ENCODE data around the gene SH2D2A. TPM values are rescaled to one million over a fixed set of nuclear protein-coding genes. Genes with fewer than 3 reads are reported as not detected.

Gene SH2D2A
- polyA plus RNA-seq, 1 donor = 0.49 TPM

DNA sequence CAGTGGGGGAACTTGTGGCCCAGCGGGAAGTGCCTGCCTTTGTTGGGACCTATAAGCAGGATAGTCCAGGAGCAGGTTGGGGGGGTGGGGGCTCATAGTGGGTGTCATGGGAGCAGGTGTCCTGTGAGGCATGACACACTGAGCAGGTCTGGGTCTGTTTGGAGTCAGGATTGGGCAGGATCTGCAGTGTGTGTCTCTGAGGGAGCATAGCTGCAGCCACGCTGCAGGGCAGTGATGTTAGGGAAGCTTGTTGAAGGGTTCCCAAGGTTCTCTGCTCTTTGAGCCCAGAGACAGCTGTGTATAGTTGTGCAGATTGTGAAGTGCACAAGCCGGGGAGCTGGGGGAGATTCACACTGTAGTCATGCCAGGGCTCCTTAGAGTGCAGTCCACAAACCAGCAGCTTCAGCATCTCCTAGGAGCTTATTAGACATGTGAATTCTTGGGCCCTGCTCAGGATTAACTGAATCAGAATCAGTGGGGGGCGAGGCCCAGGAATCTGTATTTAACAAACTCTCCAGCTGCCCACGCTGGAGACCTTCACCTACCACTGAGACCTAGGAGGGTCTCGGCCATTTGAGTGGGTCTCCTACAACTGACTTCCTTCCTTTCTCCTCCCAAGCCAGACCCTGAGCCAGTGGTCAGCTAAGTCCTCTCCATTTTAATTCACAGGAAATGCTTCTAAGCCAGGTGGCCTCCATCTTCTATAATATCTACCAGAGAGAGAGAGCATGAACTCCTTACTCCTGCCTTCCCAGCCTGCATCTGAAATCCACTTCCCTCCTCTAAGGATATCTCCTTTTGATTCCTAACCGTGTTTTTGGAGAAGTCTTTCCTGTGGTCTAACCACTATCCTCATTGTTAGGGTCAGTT lies 31.2 kb upstream of the SH2D2A start:
- DNase-seq = no peak

DNA sequence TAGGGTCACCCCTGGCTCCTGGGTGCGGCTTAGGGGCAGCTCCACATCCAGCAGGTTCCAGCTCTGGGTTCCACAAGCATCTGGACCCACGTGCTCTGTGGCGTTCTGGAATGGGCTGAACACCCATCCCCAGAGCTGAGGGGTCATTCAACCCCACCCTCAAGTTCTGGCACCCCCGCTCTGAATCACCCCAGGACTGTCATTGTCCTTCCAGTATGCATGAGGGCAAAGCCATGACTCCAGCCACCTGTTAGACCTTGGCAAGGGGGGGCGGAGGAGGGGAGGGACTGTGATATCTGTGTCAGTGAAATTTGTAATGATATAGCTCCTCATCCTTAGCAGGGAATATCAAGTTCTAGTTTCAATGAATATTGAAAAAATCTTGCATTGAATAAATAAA lies 30.0 kb upstream of the SH2D2A start:
- no peak for DNase-seq

DNA sequence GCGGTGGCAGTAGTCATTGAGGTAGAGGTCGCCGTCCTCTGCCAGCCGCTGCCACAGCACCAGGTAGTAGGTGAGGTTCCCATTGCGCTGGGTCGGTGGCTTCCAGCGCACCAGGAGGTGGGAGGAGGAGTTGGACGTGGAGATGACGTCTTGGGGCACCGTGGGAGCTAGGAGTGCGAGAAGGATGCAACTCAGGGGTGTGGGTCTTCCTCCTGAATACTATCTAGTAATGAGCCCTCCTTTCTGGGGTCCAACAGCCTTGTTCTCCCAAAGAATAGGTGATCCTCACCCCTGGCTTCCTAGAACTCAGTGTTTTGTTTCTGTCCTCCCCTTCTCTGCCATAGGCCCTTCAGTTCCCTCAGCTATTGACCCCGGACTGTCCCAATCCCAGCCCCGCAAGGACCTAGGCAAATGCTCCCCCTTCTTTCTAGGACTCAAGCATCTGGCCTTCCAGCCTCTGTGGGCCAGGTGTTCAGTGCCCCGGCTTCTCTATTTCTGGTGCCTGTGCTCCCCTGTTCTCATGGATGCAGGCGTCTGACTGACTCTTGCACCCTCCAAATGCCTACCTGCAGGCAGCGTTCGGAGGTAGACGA lies 29.4 kb upstream of the SH2D2A start:
- DNase-seq = no peak

- no peak for DNase-seq
These were observed 28.7 kb upstream of the SH2D2A start for GRCh38 chr1:156845055-156845952.

GRCh38 chr1:156844638-156845037 lies 28.0 kb upstream of the SH2D2A start:
- DNase-seq = no peak

DNA sequence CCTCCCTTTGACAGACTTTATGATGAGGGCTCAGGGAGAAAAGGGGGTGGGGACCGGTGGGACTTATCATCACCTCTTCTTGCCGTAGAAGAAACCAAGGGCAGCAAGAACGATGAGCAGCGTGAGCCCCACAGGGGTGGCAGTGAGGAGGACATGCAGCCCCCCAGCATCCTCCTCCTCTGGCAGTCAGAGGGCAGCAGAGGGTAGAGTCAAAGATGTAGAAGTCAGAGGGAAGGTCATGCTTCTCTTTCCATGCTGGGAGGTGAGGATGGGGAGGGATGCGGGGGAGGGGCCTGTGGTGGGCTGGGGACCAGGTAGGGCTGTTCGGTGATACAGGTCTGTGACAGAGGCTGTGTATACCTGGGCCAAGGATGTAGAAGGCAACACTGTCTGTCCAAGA lies 27.5 kb upstream of the SH2D2A start:
- DNase-seq = no peak

GRCh38 chr1:156842618-156843300 lies 26.1 kb upstream of the SH2D2A start:
- DNase-seq = no peak

DNA sequence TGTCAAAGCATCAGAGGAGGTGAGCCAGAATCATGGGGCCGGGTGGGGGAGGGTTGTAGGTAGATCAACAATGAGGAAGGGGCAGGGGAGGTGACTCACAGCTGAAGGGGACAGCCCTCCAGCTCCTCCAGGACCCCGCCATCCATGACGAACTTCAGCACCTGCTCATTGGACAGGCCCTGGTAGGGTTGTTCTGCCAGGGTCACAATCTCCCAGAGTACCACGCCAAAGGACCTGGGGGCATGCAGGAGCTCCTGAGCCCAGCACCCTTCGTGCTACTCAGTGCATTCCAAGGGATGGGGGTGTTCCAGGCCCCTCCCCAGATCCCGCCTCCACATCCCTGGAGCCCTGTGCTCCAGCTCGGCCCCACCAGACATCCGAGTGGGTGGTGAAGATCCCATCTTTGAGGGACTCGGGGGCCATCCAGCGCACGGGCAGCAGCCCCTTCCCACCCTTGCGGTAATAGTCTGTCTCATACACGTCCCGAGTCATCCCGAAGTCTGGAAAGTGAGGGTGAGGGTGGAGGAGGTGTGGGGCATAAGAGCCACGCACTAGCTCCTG lies 24.7 kb upstream of the SH2D2A start:
- DNase-seq = no peak

- no peak for DNase-seq
These were observed 24.2 kb upstream of the SH2D2A start for GRCh38 chr1:156840898-156841279.

GRCh38 chr1:156840186-156840897 lies 23.7 kb upstream of the SH2D2A start:
- DNase-seq = no peak

DNA sequence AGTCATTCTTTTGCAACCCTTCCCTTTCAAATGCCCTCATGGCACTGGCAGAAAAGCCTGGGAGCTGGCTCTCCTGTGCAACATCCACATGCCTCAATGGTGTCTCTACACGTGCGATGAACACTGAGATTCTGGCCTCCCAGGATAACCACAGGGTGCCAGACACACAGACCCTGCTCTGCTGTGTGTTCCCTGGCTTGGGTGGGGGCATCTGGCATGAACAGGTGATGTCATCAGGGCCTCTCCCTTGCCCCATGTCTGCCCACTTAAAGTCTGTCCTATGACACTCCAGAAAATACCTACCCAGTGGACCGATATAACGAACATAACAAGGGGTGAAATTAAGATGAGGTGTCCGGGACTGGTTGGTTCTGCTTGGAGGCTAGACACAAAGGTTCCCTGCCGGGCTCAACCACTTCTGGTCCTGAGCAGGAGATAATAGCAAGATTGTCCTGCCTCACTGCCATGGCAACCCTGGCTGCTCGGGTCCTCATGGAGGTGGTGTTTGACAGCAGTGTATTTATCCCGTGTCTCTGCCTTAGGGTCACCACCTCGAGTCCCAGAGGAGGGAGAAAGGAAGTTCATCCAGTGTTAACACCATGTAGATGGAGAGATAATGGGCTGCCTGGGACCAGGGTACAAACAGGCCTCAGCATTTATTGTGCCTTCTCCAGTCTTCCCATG lies 22.9 kb upstream of the SH2D2A start:
- DNase-seq = no peak

DNA sequence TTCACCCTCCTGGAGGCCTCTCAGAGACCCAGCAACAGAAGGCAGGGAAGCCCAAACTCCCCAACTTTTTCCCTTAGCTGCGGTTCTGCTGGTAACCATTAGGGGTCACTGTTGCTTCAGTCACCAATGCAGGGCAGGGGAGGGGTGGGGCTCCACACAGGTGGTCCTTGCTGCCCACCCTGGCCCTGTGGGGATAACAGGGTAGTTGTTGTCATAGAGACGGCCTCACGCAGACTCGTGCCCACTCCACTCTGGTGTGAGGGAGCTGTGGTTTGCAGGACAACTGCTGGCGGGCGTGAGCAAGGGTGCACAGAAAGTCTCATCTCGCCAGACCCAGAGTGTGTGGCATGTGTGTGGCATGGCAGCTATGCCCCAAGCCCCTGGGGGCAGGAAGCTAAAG lies 22.3 kb upstream of the SH2D2A start:
- DNase-seq = no peak

- DNase-seq = no peak
These were observed 20.2 kb upstream of the SH2D2A start for GRCh38 chr1:156836892-156837291.

- no peak for DNase-seq
These were observed 19.5 kb upstream of the SH2D2A start for GRCh38 chr1:156836041-156836654.

GRCh38 chr1:156834322-156834721 lies 17.7 kb upstream of the SH2D2A start:
- DNase-seq = no peak

GRCh38 chr1:156833603-156834002 lies 17.0 kb upstream of the SH2D2A start:
- DNase-seq = no peak

- DNase-seq = no peak
These were observed 15.8 kb upstream of the SH2D2A start for GRCh38 chr1:156832434-156832833.

- no peak for DNase-seq
These were observed 11.9 kb upstream of the SH2D2A start for GRCh38 chr1:156828400-156829124.

DNA sequence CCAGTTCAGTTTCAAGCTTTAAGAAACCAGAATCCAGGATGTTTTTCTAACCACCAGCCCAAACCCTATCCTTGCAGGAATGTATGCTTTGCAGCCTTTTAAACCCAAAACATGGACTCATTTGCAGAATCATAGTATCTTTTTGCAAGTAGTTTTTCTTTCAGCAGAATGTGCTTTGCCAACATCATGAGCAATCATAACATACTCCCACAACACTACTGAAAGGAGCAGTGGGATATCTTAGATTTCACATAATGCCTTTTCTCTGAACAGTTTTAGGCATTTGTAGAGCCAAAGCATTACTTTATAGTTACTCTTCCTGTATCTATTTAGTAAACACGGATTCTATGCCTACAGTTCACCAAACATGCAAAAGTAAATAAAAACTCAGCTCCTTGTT lies 10.0 kb upstream of the SH2D2A start:
- DNase-seq = no peak

All from hindlimb muscle (tissue), 1 donor.